Measurements from ENCODE around the gene TAGAP.
"Not testable (repeated sequence)": the region's sequence is repeated elsewhere in the genome, so short reads cannot be mapped to it uniquely, and the experiment has no call there.

TAGAP gene

GRCh38 chr6:159020011-159020410 is 24.8 kb downstream of the TAGAP start:
- TF ChIP-seq CTCF (conservative IDR thresholded peaks at IDR 0.05; ENCODE audit: low read depth): no peak
- no peak overlapping the region for H3K27ac ChIP-seq
- ChIA-PET POLR2A (ENCODE audit: low non-redundant PET) (no interaction called here), CTCF (no interaction called here)
- DNase-seq (ENCODE audit: low spot score): no peak

- ChIA-PET POLR2A (ENCODE audit: low non-redundant PET) (no interaction called here), CTCF (interaction anchor here (0.6 to 1.8 kb wide), 3 partner anchors 9 to 36 kb away, joined by 3 to 4 read pairs (median 3); no protein-coding TSS in a partner anchor)
- DNase-seq (ENCODE audit: low spot score): no peak
- TF ChIP-seq CTCF (conservative IDR thresholded peaks at IDR 0.05; ENCODE audit: low read depth): no peak
- H3K27ac ChIP-seq: no peak overlapping the region
Measured at GRCh38 chr6:159017757-159018559, 26.8 kb downstream of the TAGAP start.

GRCh38 chr6:159014406-159014805 is 30.4 kb downstream of the TAGAP start:
- DNase-seq (ENCODE audit: low spot score): no peak
- POLR2A ChIA-PET (ENCODE audit: low non-redundant PET): no interaction called here
- no peak overlapping the region for H3K27ac ChIP-seq
- CTCF ChIA-PET: interaction anchor here (2.3 kb wide), 1 partner anchor 120 kb away, joined by 6 read pairs; no protein-coding TSS in a partner anchor
- TF ChIP-seq CTCF (conservative IDR thresholded peaks at IDR 0.05; ENCODE audit: low read depth): no peak

GRCh38 chr6:159013229-159013628 is 31.6 kb downstream of the TAGAP start:
- CTCF ChIA-PET: interaction anchor here (0.6 to 2.3 kb wide), 3 partner anchors 15 to 121 kb away, joined by 3 to 7 read pairs (median 6); no protein-coding TSS in a partner anchor
- POLR2A ChIA-PET (ENCODE audit: low non-redundant PET): no interaction called here
- no peak for TF ChIP-seq CTCF (conservative IDR thresholded peaks at IDR 0.05; ENCODE audit: low read depth)
- DNase-seq (ENCODE audit: low spot score): no peak
- no peak overlapping the region for H3K27ac ChIP-seq

GRCh38 chr6:159012201-159012600 is 32.6 kb downstream of the TAGAP start:
- TF ChIP-seq CTCF (conservative IDR thresholded peaks at IDR 0.05; ENCODE audit: low read depth): no peak
- ChIA-PET POLR2A (ENCODE audit: low non-redundant PET) (no interaction called here), CTCF (interaction anchor here (2.3 kb wide), 1 partner anchor 122 kb away, joined by 6 read pairs; no protein-coding TSS in a partner anchor)
- DNase-seq (ENCODE audit: low spot score): no peak
- no peak overlapping the region for H3K27ac ChIP-seq

- DNase-seq (ENCODE audit: low spot score); H3K27ac ChIP-seq; POLR2A ChIA-PET (ENCODE audit: low non-redundant PET): not testable (repeated sequence)
- CTCF ChIA-PET: interaction anchor here (2.5 kb wide), 1 partner anchor 125 kb away, joined by 25 read pairs; no protein-coding TSS in a partner anchor
Measured at GRCh38 chr6:159010037-159010612, 34.7 kb downstream of the TAGAP start.
